SK-N-SH (cell line): ENCODE results near the gene RBM28.

Experiments used
- RFX5 ChIP-seq: IDR thresholded peaks from 2 replicates; pipeline ENCODE4 v1.6.1; 2012; ENCODE audit warnings: mild to moderate bottlenecking, improper control_type of control experiment, low read length
- YY1 ChIP-seq: IDR thresholded peaks from 2 replicates; pipeline ENCODE4 v1.4.0; 2012; ENCODE audit warnings: low read depth, mild to moderate bottlenecking
- TF ChIP-seq, protein P1 (sequence below): fragments of 200-600 bp; sonication (generic); IDR thresholded peaks from 2 replicates; pipeline ENCODE4 v1.6.1; 2017; ENCODE audit warnings: antibody characterized with exemption, mild to moderate bottlenecking, moderate library complexity
- TF ChIP-seq, protein P2 (sequence below): IDR thresholded peaks from 2 replicates; pipeline ENCODE4 v1.4.0; 2012; ENCODE audit warnings: low read depth, borderline replicate concordance
- TF ChIP-seq, protein P3 (sequence below): fragments of 150-350 bp; IDR thresholded peaks from 2 replicates; pipeline ENCODE4 v1.6.1; 2016; ENCODE audit warnings: mild to moderate bottlenecking, low read depth, low read length

DNA sequence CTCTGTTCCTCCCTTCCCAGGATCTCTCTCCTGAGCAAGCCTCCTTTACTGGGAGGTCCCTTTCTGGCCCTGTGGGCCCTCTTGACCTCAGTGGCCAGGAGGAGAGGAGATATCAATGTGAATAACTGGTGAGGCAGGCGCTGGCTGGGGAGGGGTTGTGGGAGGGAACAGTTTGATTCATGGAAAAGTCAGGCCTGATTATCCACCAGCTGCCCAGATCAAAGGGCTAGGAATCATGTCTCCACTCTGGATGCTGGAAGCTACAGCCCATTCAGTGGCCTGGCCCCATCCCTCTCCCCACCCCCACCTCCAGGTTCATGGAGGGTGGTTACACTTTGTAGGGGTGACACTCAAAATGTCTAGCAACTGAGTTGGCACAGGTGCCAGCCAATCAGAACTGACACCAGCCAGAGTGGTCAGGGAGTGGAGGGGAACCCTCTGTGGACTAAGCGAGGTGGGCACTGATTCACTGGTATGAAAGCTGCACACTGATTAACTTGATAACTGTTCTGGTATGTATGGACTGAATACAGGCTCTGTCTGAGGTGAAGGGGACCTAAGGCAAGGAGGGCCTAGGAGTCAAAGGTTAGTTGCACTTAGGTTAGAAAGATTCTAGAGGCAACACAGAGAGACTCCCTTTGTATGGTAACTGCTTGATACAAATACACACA is 13.0 kb upstream of the RBM28 start:
- TF ChIP-seq, protein P1, sequence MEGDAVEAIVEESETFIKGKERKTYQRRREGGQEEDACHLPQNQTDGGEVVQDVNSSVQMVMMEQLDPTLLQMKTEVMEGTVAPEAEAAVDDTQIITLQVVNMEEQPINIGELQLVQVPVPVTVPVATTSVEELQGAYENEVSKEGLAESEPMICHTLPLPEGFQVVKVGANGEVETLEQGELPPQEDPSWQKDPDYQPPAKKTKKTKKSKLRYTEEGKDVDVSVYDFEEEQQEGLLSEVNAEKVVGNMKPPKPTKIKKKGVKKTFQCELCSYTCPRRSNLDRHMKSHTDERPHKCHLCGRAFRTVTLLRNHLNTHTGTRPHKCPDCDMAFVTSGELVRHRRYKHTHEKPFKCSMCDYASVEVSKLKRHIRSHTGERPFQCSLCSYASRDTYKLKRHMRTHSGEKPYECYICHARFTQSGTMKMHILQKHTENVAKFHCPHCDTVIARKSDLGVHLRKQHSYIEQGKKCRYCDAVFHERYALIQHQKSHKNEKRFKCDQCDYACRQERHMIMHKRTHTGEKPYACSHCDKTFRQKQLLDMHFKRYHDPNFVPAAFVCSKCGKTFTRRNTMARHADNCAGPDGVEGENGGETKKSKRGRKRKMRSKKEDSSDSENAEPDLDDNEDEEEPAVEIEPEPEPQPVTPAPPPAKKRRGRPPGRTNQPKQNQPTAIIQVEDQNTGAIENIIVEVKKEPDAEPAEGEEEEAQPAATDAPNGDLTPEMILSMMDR, result no peak
- TF ChIP-seq YY1, result no peak
- TF ChIP-seq RFX5, result no peak
- TF ChIP-seq, protein P2, sequence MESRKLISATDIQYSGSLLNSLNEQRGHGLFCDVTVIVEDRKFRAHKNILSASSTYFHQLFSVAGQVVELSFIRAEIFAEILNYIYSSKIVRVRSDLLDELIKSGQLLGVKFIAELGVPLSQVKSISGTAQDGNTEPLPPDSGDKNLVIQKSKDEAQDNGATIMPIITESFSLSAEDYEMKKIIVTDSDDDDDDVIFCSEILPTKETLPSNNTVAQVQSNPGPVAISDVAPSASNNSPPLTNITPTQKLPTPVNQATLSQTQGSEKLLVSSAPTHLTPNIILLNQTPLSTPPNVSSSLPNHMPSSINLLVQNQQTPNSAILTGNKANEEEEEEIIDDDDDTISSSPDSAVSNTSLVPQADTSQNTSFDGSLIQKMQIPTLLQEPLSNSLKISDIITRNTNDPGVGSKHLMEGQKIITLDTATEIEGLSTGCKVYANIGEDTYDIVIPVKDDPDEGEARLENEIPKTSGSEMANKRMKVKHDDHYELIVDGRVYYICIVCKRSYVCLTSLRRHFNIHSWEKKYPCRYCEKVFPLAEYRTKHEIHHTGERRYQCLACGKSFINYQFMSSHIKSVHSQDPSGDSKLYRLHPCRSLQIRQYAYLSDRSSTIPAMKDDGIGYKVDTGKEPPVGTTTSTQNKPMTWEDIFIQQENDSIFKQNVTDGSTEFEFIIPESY, result no peak
- TF ChIP-seq, protein P3, sequence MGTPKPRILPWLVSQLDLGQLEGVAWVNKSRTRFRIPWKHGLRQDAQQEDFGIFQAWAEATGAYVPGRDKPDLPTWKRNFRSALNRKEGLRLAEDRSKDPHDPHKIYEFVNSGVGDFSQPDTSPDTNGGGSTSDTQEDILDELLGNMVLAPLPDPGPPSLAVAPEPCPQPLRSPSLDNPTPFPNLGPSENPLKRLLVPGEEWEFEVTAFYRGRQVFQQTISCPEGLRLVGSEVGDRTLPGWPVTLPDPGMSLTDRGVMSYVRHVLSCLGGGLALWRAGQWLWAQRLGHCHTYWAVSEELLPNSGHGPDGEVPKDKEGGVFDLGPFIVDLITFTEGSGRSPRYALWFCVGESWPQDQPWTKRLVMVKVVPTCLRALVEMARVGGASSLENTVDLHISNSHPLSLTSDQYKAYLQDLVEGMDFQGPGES, result no peak
